ENCODE data around the gene ATG13.
"Not testable (repeated sequence)": the region's sequence is repeated elsewhere in the genome, so short reads cannot be mapped to it uniquely, and the experiment has no call there.

Gene ATG13

GRCh38 chr11:46668480-46669085, 51.2 kb downstream of the ATG13 start:
- H3K9ac ChIP-seq (ENCODE audit: insufficient read length, low read depth) = no peak overlapping the region
- no peak overlapping the region for H3K4me3 ChIP-seq (ENCODE audit: insufficient read length, low read depth)
- no peaks in the 10 kb centered on the region for H3K27me3 ChIP-seq (ENCODE audit: insufficient read depth, insufficient read length)
- TF ChIP-seq YY1 (IDR thresholded peaks at IDR 0.05; ENCODE audit: insufficient read depth, insufficient read length) (no peak), SUZ12 (IDR thresholded peaks at IDR 0.05; ENCODE audit: extremely low read depth, insufficient read depth, insufficient read length) (no peak), ZNF274 (IDR thresholded peaks at IDR 0.05; ENCODE audit: low read depth, low read length) (no peak)
- H3K36me3 ChIP-seq (ENCODE audit: insufficient read depth, insufficient read length, low read length) = peaks cover 93% of the 10 kb centered on the region
- peaks cover 4% of the 10 kb centered on the region for H3K4me1 ChIP-seq (ENCODE audit: insufficient read depth, insufficient read length)
- no peaks in the 10 kb centered on the region for H3K9me3 ChIP-seq (ENCODE audit: insufficient read depth, low read length)
- no peak for DNase-seq (ENCODE audit: low read depth, low spot score)

- no peaks in the 10 kb centered on the region for H3K9me3 ChIP-seq (ENCODE audit: insufficient read depth, low read length)
- H3K4me1 ChIP-seq (ENCODE audit: insufficient read depth, insufficient read length) = peaks cover 14% of the 10 kb centered on the region
- H3K4me3 ChIP-seq (ENCODE audit: insufficient read length, low read depth) = no peak overlapping the region
- H3K27me3 ChIP-seq (ENCODE audit: insufficient read depth, insufficient read length) = no peaks in the 10 kb centered on the region
- H3K9ac ChIP-seq (ENCODE audit: insufficient read length, low read depth) = no peak overlapping the region
- DNase-seq (ENCODE audit: low read depth, low spot score) = no peak
- H3K36me3 ChIP-seq (ENCODE audit: insufficient read depth, insufficient read length, low read length) = peaks cover 89% of the 10 kb centered on the region
- TF ChIP-seq YY1 (IDR thresholded peaks at IDR 0.05; ENCODE audit: insufficient read depth, insufficient read length) (no peak), SUZ12 (IDR thresholded peaks at IDR 0.05; ENCODE audit: extremely low read depth, insufficient read depth, insufficient read length) (no peak)
Observed at GRCh38 chr11:46669711-46670139, 52.4 kb downstream of the ATG13 start.

GRCh38 chr11:46670521-46670920, 53.2 kb downstream of the ATG13 start:
- H3K9me3 ChIP-seq (ENCODE audit: insufficient read depth, low read length); DNase-seq (ENCODE audit: low read depth, low spot score); H3K9ac ChIP-seq (ENCODE audit: insufficient read length, low read depth); H3K27me3 ChIP-seq (ENCODE audit: insufficient read depth, insufficient read length); H3K4me3 ChIP-seq (ENCODE audit: insufficient read length, low read depth): not testable (repeated sequence)
- H3K36me3 ChIP-seq (ENCODE audit: insufficient read depth, insufficient read length, low read length) = peaks cover 81% of the 10 kb centered on the region
- peaks cover 15% of the 10 kb centered on the region for H3K4me1 ChIP-seq (ENCODE audit: insufficient read depth, insufficient read length)

- H3K36me3 ChIP-seq (ENCODE audit: insufficient read depth, insufficient read length, low read length) = peaks cover 78% of the 10 kb centered on the region
Observed at GRCh38 chr11:46671958-46672315, 54.6 kb downstream of the ATG13 start.

GRCh38 chr11:46672381-46672839, 55.1 kb downstream of the ATG13 start:
- H3K36me3 ChIP-seq (ENCODE audit: insufficient read depth, insufficient read length, low read length) = peaks cover 78% of the 10 kb centered on the region
- no peak for DNase-seq (ENCODE audit: low read depth, low spot score)

More at GRCh38 chr11:46671958-46672315, 54.6 kb downstream of the ATG13 start:
- Histone ChIP-seq H3K9ac (ENCODE audit: insufficient read length, low read depth) (no peak overlapping the region), H3K4me1 (ENCODE audit: insufficient read depth, insufficient read length) (peaks cover 21% of the 10 kb centered on the region), H3K9me3 (ENCODE audit: insufficient read depth, low read length) (no peaks in the 10 kb centered on the region), H3K4me3 (ENCODE audit: insufficient read length, low read depth) (no peak overlapping the region), H3K27me3 (ENCODE audit: insufficient read depth, insufficient read length) (no peaks in the 10 kb centered on the region)
- no peak for TF ChIP-seq ZNF274 (IDR thresholded peaks at IDR 0.05; ENCODE audit: low read depth, low read length)
- TF ChIP-seq SUZ12 (IDR thresholded peaks at IDR 0.05; ENCODE audit: extremely low read depth, insufficient read depth, insufficient read length) = no peak
- no peak for TF ChIP-seq YY1 (IDR thresholded peaks at IDR 0.05; ENCODE audit: insufficient read depth, insufficient read length)
- no peak for DNase-seq (ENCODE audit: low read depth, low spot score)

GRCh38 chr11:46673713-46674462, 56.5 kb downstream of the ATG13 start:
- Histone ChIP-seq H3K4me1 (ENCODE audit: insufficient read depth, insufficient read length) (peaks cover 36% of the 10 kb centered on the region), H3K9me3 (ENCODE audit: insufficient read depth, low read length) (no peaks in the 10 kb centered on the region), H3K9ac (ENCODE audit: insufficient read length, low read depth) (peak overlapping the region; percentile 37), H3K27me3 (ENCODE audit: insufficient read depth, insufficient read length) (no peaks in the 10 kb centered on the region), H3K36me3 (ENCODE audit: insufficient read depth, insufficient read length, low read length) (peaks cover 75% of the 10 kb centered on the region), H3K4me3 (ENCODE audit: insufficient read length, low read depth) (no peak overlapping the region)
- no peak for DNase-seq (ENCODE audit: low read depth, low spot score)
- TF ChIP-seq YY1 (IDR thresholded peaks at IDR 0.05; ENCODE audit: insufficient read depth, insufficient read length) (no peak), ZNF274 (IDR thresholded peaks at IDR 0.05; ENCODE audit: low read depth, low read length) (no peak), SUZ12 (IDR thresholded peaks at IDR 0.05; ENCODE audit: extremely low read depth, insufficient read depth, insufficient read length) (no peak)

More at GRCh38 chr11:46672381-46672839, 55.1 kb downstream of the ATG13 start:
- Histone ChIP-seq H3K27me3 (ENCODE audit: insufficient read depth, insufficient read length) (no peaks in the 10 kb centered on the region), H3K4me3 (ENCODE audit: insufficient read length, low read depth) (no peak overlapping the region), H3K9ac (ENCODE audit: insufficient read length, low read depth) (no peak overlapping the region), H3K9me3 (ENCODE audit: insufficient read depth, low read length) (no peaks in the 10 kb centered on the region), H3K4me1 (ENCODE audit: insufficient read depth, insufficient read length) (peaks cover 24% of the 10 kb centered on the region)
- TF ChIP-seq ZNF274 (IDR thresholded peaks at IDR 0.05; ENCODE audit: low read depth, low read length) (no peak), YY1 (IDR thresholded peaks at IDR 0.05; ENCODE audit: insufficient read depth, insufficient read length) (no peak), SUZ12 (IDR thresholded peaks at IDR 0.05; ENCODE audit: extremely low read depth, insufficient read depth, insufficient read length) (no peak)

- peaks cover 75% of the 10 kb centered on the region for H3K36me3 ChIP-seq (ENCODE audit: insufficient read depth, insufficient read length, low read length)
- no peak overlapping the region for H3K4me3 ChIP-seq (ENCODE audit: insufficient read length, low read depth)
- no peaks in the 10 kb centered on the region for H3K27me3 ChIP-seq (ENCODE audit: insufficient read depth, insufficient read length)
- DNase-seq (ENCODE audit: low read depth, low spot score) = peak; percentile 92
- no peak for TF ChIP-seq SUZ12 (IDR thresholded peaks at IDR 0.05; ENCODE audit: extremely low read depth, insufficient read depth, insufficient read length)
- no peak for TF ChIP-seq YY1 (IDR thresholded peaks at IDR 0.05; ENCODE audit: insufficient read depth, insufficient read length)
- TF ChIP-seq ZNF274 (IDR thresholded peaks at IDR 0.05; ENCODE audit: low read depth, low read length) = no peak
- no peaks in the 10 kb centered on the region for H3K9me3 ChIP-seq (ENCODE audit: insufficient read depth, low read length)
- H3K9ac ChIP-seq (ENCODE audit: insufficient read length, low read depth) = peak overlapping the region; percentile 37
- peaks cover 36% of the 10 kb centered on the region for H3K4me1 ChIP-seq (ENCODE audit: insufficient read depth, insufficient read length)
Observed at GRCh38 chr11:46674463-46675287, 57.3 kb downstream of the ATG13 start.

All from NT2/D1 (cell line).